BLaER1 (cell line): Measurements from ENCODE around the gene GLYR1.

ENCODE experiments used
- H3K27ac ChIP-seq: shearing (Covaris generic); formaldehyde crosslinking; 2 replicates; pipeline ENCODE4 v1.8.1; 2022
- H3K27me3 ChIP-seq: shearing (Covaris generic); formaldehyde crosslinking; 2 replicates; pipeline ENCODE4 v1.8.1; 2022
- H3K36me3 ChIP-seq: shearing (Covaris generic); formaldehyde crosslinking; 2 replicates; pipeline ENCODE4 v1.8.1; 2022
- H3K4me1 ChIP-seq: shearing (Covaris generic); formaldehyde crosslinking; 2 replicates; pipeline ENCODE4 v1.8.1; 2022
- H3K4me2 ChIP-seq: shearing (Covaris generic); formaldehyde crosslinking; 2 replicates; pipeline ENCODE4 v1.8.1; 2022
- H3K4me3 ChIP-seq: shearing (Covaris generic); formaldehyde crosslinking; 2 replicates; pipeline ENCODE4 v1.8.1; 2022
- H3K9ac ChIP-seq: shearing (Covaris generic); formaldehyde crosslinking; 2 replicates; pipeline ENCODE4 v1.8.1; 2022
- H3K9me3 ChIP-seq: shearing (Covaris generic); formaldehyde crosslinking; 2 replicates; pipeline ENCODE4 v1.8.1; 2022
- H4K20me1 ChIP-seq: shearing (Covaris generic); formaldehyde crosslinking; 2 replicates; pipeline ENCODE4 v1.8.1; 2022
- Cebpa-rat ChIP-seq: shearing (Covaris generic); IDR thresholded peaks from 2 replicates; pipeline ENCODE4 v1.8.1; 2022

Gene GLYR1

GRCh38 chr16:4880006-4880580, 33.0 kb upstream of the GLYR1 start:
- no peak overlapping the region for H3K4me3 ChIP-seq
- no peak overlapping the region for H3K27ac ChIP-seq
- no peaks in the 10 kb centered on the region for H3K4me1 ChIP-seq
- no peak for TF ChIP-seq Cebpa-rat
- H3K4me2 ChIP-seq, result no peak overlapping the region
- H3K9ac ChIP-seq, result no peak overlapping the region
- H3K9me3 ChIP-seq, result no peaks in the 10 kb centered on the region
- H3K36me3 ChIP-seq, result peaks cover 100% of the 10 kb centered on the region
- no peaks in the 10 kb centered on the region for H3K27me3 ChIP-seq
- peaks cover 86% of the 10 kb centered on the region for H4K20me1 ChIP-seq

DNA sequence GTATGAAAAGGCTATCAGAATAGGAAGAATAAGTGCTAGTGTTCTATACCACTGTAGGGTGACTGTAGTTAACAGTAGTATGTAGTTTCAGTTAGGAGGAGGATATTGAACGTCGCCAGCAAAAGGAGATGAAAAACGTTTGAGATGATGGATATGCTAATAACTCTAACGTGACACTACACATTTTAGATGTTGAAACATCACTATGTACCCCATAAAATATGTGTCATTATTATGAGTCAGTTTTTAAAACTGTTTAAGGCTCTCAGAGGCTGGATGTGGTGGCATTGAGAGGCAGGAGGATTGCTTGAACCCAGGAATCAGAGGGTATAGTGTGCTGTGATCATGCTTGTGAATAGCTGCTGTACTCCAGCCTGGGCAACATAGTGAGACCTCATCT, 32.0 kb upstream of the GLYR1 start:
- Histone ChIP-seq H3K4me1 (no peaks in the 10 kb centered on the region), H3K27me3 (no peaks in the 10 kb centered on the region), H3K4me2 (no peak overlapping the region), H3K9me3 (no peaks in the 10 kb centered on the region), H4K20me1 (peaks cover 86% of the 10 kb centered on the region), H3K9ac (no peak overlapping the region), H3K4me3 (no peak overlapping the region), H3K36me3 (peaks cover 100% of the 10 kb centered on the region), H3K27ac (no peak overlapping the region)
- no peak for TF ChIP-seq Cebpa-rat

DNA sequence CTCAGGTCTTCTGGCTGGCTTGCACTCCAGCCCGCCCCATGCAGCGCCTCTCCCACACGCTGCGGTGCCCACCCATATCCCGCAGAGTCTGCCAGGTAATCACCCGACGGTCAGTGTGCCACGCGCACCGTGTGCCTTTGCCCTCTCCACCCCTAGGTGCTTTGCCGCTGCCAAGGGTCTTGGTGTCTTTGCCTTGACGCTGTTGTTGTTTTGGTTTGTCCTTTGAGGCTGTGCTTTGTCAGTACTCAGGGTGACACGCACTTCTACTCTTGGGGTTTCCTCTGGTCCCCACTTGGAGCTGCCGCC, 30.2 kb upstream of the GLYR1 start:
- no peak overlapping the region for H3K4me2 ChIP-seq
- no peak overlapping the region for H3K27ac ChIP-seq
- H3K9ac ChIP-seq, result no peak overlapping the region
- no peaks in the 10 kb centered on the region for H3K9me3 ChIP-seq
- H3K4me3 ChIP-seq, result no peak overlapping the region
- H3K27me3 ChIP-seq, result no peaks in the 10 kb centered on the region
- H3K36me3 ChIP-seq, result peaks cover 100% of the 10 kb centered on the region
- peaks cover 74% of the 10 kb centered on the region for H4K20me1 ChIP-seq
- TF ChIP-seq Cebpa-rat, result no peak
- no peaks in the 10 kb centered on the region for H3K4me1 ChIP-seq

DNA sequence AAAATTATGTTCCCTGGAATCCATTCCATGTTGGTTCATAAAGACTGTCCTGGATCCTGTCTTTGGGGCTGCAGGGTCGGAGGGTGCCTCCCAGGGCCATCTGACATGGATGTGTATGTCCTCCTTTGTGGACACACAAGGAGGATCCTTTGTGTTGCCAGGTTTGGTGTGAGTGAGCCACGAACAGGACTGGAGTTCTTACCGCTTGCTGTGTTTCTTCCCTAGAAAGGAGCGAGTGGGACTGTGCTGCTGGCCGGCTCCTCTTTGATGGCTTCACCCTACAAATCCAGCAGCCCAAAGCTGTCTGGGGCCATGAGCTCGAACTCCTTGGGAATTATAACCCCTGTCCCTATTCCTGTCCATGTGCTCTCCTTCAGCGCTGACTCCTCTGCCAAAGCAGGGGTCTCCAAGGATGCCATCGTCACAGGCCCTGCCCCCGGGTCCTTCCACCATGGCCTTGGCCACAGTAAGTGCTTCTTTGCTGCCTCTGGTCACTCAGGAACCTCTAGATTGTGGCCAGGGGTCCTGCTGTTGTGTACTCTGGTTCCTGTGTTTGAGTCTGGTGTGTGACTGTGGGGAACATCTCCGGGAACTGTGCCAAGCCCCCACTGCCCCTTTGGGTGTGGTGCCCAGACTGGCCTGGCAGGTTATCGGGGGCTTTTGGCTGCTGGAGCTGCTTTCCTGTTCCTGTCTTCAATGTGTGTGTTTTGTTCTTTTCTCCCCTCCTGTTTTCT, 29.7 kb upstream of the GLYR1 start:
- Histone ChIP-seq H3K4me1 (no peaks in the 10 kb centered on the region), H3K27ac (no peak overlapping the region), H3K27me3 (no peaks in the 10 kb centered on the region), H3K9ac (no peak overlapping the region), H3K4me2 (no peak overlapping the region), H3K36me3 (peaks cover 99% of the 10 kb centered on the region), H4K20me1 (peaks cover 71% of the 10 kb centered on the region), H3K9me3 (no peaks in the 10 kb centered on the region), H3K4me3 (no peak overlapping the region)
- TF ChIP-seq Cebpa-rat, result no peak

DNA sequence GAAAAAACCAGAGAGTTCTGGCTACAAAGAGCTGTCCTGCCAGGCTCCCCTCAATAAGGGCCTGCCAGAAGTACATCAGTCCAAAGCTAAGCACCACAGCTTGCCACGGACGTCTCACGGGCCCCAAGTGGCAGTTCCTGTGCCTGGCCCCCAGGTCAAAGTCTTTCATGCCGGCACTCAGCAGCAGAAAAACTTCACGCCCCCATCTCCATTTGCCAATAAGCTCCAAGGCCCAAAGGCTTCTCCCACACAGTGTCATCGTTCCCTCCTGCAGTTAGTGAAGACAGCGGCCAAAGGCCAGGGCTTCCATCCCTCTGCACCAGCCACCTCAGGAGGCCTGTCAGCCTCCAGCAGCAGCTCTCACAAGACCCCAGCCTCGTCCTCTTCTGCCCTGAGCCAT, 27.6 kb upstream of the GLYR1 start:
- peaks cover 99% of the 10 kb centered on the region for H3K36me3 ChIP-seq
- H4K20me1 ChIP-seq, result peaks cover 68% of the 10 kb centered on the region
- H3K9ac ChIP-seq, result no peak overlapping the region
- H3K4me3 ChIP-seq, result no peak overlapping the region
- no peak for TF ChIP-seq Cebpa-rat
- no peak overlapping the region for H3K4me2 ChIP-seq
- H3K27me3 ChIP-seq, result no peaks in the 10 kb centered on the region
- no peak overlapping the region for H3K27ac ChIP-seq
- H3K4me1 ChIP-seq, result no peaks in the 10 kb centered on the region
- H3K9me3 ChIP-seq, result no peaks in the 10 kb centered on the region

- Histone ChIP-seq H3K4me1 (no peaks in the 10 kb centered on the region), H3K4me2 (no peak overlapping the region), H3K27ac (no peak overlapping the region), H3K9ac (no peak overlapping the region), H3K36me3 (peaks cover 99% of the 10 kb centered on the region), H3K4me3 (no peak overlapping the region), H4K20me1 (peaks cover 72% of the 10 kb centered on the region), H3K9me3 (no peaks in the 10 kb centered on the region), H3K27me3 (no peaks in the 10 kb centered on the region)
- TF ChIP-seq Cebpa-rat, result no peak
Observed at GRCh38 chr16:4873091-4873490, 26.0 kb upstream of the GLYR1 start.

- no peaks in the 10 kb centered on the region for H3K27me3 ChIP-seq
- H3K36me3 ChIP-seq, result peaks cover 99% of the 10 kb centered on the region
- H3K4me3 ChIP-seq, result no peak overlapping the region
Observed at GRCh38 chr16:4871071-4871470, 24.0 kb upstream of the GLYR1 start.

GRCh38 chr16:4870138-4870671, 23.1 kb upstream of the GLYR1 start:
- Histone ChIP-seq H3K4me1 (peaks cover 4% of the 10 kb centered on the region), H3K27ac (no peak overlapping the region), H3K36me3 (peaks cover 92% of the 10 kb centered on the region), H3K27me3 (no peaks in the 10 kb centered on the region), H4K20me1 (peaks cover 76% of the 10 kb centered on the region), H3K4me3 (no peak overlapping the region), H3K9ac (no peak overlapping the region), H3K9me3 (no peaks in the 10 kb centered on the region), H3K4me2 (no peak overlapping the region)
- TF ChIP-seq Cebpa-rat, result no peak

More at GRCh38 chr16:4871071-4871470, 24.0 kb upstream of the GLYR1 start:
- no peak overlapping the region for H3K4me2 ChIP-seq
- TF ChIP-seq Cebpa-rat, result no peak
- no peaks in the 10 kb centered on the region for H3K4me1 ChIP-seq
- H3K9ac ChIP-seq, result no peak overlapping the region
- peaks cover 75% of the 10 kb centered on the region for H4K20me1 ChIP-seq
- no peaks in the 10 kb centered on the region for H3K9me3 ChIP-seq
- no peak overlapping the region for H3K27ac ChIP-seq

DNA sequence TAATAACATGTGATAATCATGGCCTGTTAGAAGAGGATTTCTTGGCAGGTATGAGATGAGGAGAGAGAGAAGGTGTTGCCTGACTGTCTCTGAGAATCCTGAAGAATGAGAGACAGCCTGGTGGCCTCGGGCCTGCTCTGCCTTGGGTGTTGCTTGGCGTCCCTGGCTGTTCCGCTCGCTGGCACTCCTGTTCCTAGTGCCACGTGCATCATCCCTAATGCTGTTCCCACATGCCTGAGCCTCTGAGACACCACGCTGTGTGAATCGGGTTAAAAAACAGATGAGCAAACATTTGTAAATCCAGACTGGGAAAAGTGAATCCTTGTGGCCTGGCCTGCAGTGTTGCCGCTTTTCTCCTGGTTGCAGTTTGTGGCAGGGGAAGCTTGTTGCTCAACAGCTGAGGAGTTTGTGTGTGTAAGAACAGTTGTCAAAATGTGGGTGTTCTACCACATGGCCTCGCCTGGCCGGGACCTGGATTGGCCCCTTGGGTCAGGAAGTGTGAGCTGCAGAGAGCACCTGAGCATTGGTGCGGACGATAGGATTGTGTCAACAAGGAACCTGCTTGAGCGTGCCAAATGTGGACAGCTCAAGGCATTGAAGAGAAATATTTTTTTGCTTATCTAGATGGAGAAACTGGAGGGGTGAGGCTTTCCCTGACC, 22.2 kb upstream of the GLYR1 start:
- no peak overlapping the region for H3K9ac ChIP-seq
- no peak for TF ChIP-seq Cebpa-rat
- H3K36me3 ChIP-seq, result peaks cover 89% of the 10 kb centered on the region
- H3K4me3 ChIP-seq, result no peak overlapping the region
- no peaks in the 10 kb centered on the region for H3K9me3 ChIP-seq
- peaks cover 10% of the 10 kb centered on the region for H3K4me1 ChIP-seq
- no peak overlapping the region for H3K4me2 ChIP-seq
- no peaks in the 10 kb centered on the region for H3K27me3 ChIP-seq
- H3K27ac ChIP-seq, result no peak overlapping the region
- H4K20me1 ChIP-seq, result peaks cover 76% of the 10 kb centered on the region

DNA sequence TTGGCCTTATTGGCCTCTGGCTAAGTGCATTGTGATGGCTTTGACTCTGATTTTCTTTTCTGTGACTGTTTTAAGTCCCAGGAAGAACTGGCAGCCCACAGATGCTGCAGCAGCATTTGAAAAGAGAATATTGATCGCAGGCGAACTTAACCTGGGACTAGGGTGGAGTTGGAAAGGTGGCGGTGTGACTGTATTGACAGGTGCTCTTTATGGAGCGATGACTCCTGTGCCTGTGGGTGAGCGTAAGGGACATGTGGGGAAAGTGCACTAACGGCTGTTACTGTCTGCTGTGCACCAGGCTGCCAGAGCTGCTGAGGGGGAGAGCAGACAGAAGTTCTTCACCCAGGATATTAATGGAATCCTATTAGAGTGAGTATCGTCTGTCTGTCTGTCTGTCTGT, 21.4 kb upstream of the GLYR1 start:
- Histone ChIP-seq H3K9ac (no peak overlapping the region), H3K4me1 (peaks cover 17% of the 10 kb centered on the region), H3K27ac (no peak overlapping the region), H3K36me3 (peaks cover 89% of the 10 kb centered on the region), H3K27me3 (no peaks in the 10 kb centered on the region), H3K9me3 (no peaks in the 10 kb centered on the region), H3K4me2 (no peak overlapping the region), H3K4me3 (no peak overlapping the region), H4K20me1 (peaks cover 77% of the 10 kb centered on the region)
- no peak for TF ChIP-seq Cebpa-rat
